ENCODE data around the gene TBX18. TPM values are rescaled to one million over a fixed set of nuclear protein-coding genes. Genes with fewer than 3 reads are reported as not detected.

TBX18 gene
- polyA plus RNA-seq, 1 experiment = 0.69 TPM

- no peaks in the 10 kb centered on the region for H3K9me3 ChIP-seq (ENCODE audit: control insufficient read depth, insufficient read depth, low read length)
- H3K27me3 ChIP-seq (ENCODE audit: control insufficient read depth, insufficient read depth, low read length) = no peaks in the 10 kb centered on the region
- no peak overlapping the region for H3K27ac ChIP-seq (ENCODE audit: low read depth, low read length)
- POLR2A ChIA-PET = no interaction called here
- TF ChIP-seq, protein P1, sequence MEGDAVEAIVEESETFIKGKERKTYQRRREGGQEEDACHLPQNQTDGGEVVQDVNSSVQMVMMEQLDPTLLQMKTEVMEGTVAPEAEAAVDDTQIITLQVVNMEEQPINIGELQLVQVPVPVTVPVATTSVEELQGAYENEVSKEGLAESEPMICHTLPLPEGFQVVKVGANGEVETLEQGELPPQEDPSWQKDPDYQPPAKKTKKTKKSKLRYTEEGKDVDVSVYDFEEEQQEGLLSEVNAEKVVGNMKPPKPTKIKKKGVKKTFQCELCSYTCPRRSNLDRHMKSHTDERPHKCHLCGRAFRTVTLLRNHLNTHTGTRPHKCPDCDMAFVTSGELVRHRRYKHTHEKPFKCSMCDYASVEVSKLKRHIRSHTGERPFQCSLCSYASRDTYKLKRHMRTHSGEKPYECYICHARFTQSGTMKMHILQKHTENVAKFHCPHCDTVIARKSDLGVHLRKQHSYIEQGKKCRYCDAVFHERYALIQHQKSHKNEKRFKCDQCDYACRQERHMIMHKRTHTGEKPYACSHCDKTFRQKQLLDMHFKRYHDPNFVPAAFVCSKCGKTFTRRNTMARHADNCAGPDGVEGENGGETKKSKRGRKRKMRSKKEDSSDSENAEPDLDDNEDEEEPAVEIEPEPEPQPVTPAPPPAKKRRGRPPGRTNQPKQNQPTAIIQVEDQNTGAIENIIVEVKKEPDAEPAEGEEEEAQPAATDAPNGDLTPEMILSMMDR (IDR thresholded peaks at IDR 0.05; ENCODE audit: low read depth, low read length) = no peak
- H3K4me3 ChIP-seq (ENCODE audit: low read depth, low read length) = no peak overlapping the region
- DNase-seq (ENCODE audit: low read depth, low spot score) = no peak
- CTCF ChIA-PET = no interaction called here
Observed at GRCh38 chr6:84663866-84664265, 100.5 kb downstream of the TBX18 start.

DNA sequence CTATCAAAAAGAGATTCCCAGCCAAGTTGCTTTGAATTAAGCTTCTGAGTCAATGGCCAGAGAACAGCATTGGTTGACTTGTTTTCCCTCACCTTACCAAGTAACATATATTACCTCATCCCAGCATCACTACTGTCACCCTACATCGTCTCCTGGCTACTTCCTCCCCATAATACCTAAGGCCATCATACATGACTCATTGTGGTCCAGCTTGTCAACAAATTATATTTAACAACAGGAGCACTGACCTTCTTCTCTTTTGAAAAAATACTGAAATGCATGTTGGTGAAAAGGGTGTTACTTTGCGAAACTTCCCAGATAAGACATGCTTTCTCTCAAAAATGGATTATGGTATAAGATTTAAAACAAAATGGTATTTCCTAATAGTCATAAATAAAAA is 106.9 kb downstream of the TBX18 start:
- TF ChIP-seq, protein P1 (IDR thresholded peaks at IDR 0.05; ENCODE audit: low read depth, low read length) = no peak
- CTCF ChIA-PET = no interaction called here

GRCh38 chr6:84657025-84657424 is 107.4 kb downstream of the TBX18 start:
- TF ChIP-seq, protein P1 (IDR thresholded peaks at IDR 0.05; ENCODE audit: low read depth, low read length) = no peak

More for the DNA sequence above, 106.9 kb downstream of the TBX18 start:
- DNase-seq (ENCODE audit: low read depth, low spot score) = no peak
- no peaks in the 10 kb centered on the region for H3K27me3 ChIP-seq (ENCODE audit: control insufficient read depth, insufficient read depth, low read length)
- no peak overlapping the region for H3K4me3 ChIP-seq (ENCODE audit: low read depth, low read length)
- POLR2A ChIA-PET = no interaction called here
- peaks cover 2% of the 10 kb centered on the region; the same call in 1 of the 2 replicates for H3K9me3 ChIP-seq (ENCODE audit: control insufficient read depth, insufficient read depth, low read length)
- H3K27ac ChIP-seq (ENCODE audit: low read depth, low read length) = no peak overlapping the region

GRCh38 chr6:84653027-84653551 is 111.3 kb downstream of the TBX18 start:
- Histone ChIP-seq H3K27me3 (ENCODE audit: control insufficient read depth, insufficient read depth, low read length) (no peaks in the 10 kb centered on the region), H3K4me3 (ENCODE audit: low read depth, low read length) (no peak overlapping the region), H3K27ac (ENCODE audit: low read depth, low read length) (no peak overlapping the region), H3K9me3 (ENCODE audit: control insufficient read depth, insufficient read depth, low read length) (peaks cover 2% of the 10 kb centered on the region; the same call in 1 of the 2 replicates)
- TF ChIP-seq, protein P1 (IDR thresholded peaks at IDR 0.05; ENCODE audit: low read depth, low read length) = no peak
- POLR2A ChIA-PET = no interaction called here
- DNase-seq (ENCODE audit: low read depth, low spot score) = no peak
- CTCF ChIA-PET = no interaction called here

More at GRCh38 chr6:84657025-84657424, 107.4 kb downstream of the TBX18 start:
- Histone ChIP-seq H3K4me3 (ENCODE audit: low read depth, low read length) (no peak overlapping the region), H3K27me3 (ENCODE audit: control insufficient read depth, insufficient read depth, low read length) (no peaks in the 10 kb centered on the region), H3K27ac (ENCODE audit: low read depth, low read length) (no peak overlapping the region), H3K9me3 (ENCODE audit: control insufficient read depth, insufficient read depth, low read length) (peaks cover 2% of the 10 kb centered on the region; the same call in 1 of the 2 replicates)
- DNase-seq (ENCODE audit: low read depth, low spot score) = no peak
- POLR2A ChIA-PET = no interaction called here
- CTCF ChIA-PET = no interaction called here

DNA sequence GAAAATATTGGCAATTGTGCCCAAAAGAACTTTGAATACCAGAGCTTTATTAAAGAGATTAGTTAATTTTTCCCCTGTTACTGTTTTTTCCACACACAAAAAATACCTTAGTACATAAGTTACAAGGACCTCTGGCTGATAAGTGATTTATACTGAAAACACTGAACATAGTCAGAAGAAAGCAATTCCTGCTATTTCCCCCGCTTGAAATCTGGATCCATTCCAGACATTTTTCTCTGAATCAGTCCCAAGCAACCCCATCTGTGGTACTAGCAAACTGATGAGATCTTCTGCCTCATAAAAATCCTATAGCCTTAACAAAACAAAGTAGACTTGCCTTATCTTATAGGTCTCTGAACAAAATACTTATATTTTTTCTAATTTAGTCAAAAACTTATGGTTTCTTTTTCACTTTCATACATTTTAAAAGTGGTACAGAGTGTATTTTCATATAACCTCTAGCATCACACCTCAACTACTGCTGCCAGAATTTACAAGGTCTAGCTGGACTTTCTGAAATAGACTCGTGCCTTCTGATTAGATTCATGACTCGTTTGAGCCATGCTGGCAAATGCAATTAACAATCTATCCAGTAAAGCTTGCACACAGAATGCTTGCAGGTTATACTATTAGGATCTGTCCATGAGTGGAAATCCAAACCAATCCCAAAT is 111.9 kb downstream of the TBX18 start:
- ChIA-PET POLR2A (no interaction called here), CTCF (no interaction called here)
- Histone ChIP-seq H3K27ac (ENCODE audit: low read depth, low read length) (peak overlapping the region; percentile 49), H3K27me3 (ENCODE audit: control insufficient read depth, insufficient read depth, low read length) (no peaks in the 10 kb centered on the region), H3K9me3 (ENCODE audit: control insufficient read depth, insufficient read depth, low read length) (peaks cover 2% of the 10 kb centered on the region; the same call in 1 of the 2 replicates), H3K4me3 (ENCODE audit: low read depth, low read length) (no peak overlapping the region)
- TF ChIP-seq, protein P1 (IDR thresholded peaks at IDR 0.05; ENCODE audit: low read depth, low read length) = no peak
- DNase-seq (ENCODE audit: low read depth, low spot score) = peak; percentile 79

Data from AG04450 (cell line).